H1 (cell line): ENCODE data around the gene MT1F. TPM values are rescaled to one million over a fixed set of nuclear protein-coding genes. Genes with fewer than 3 reads are reported as not detected.

Source experiments
- CTBP2 ChIP-seq: IDR thresholded peaks from 2 replicates; pipeline ENCODE4 v1.7.0; 2011; ENCODE audit warnings: borderline replicate concordance, mild to moderate bottlenecking, moderate library complexity, mixed read lengths, low read length; ENCODE audit not compliant: insufficient read depth, insufficient read length
- SP2 ChIP-seq: IDR thresholded peaks from 2 replicates; pipeline ENCODE4 v1.6.1; 2012; ENCODE audit warnings: mild to moderate bottlenecking, low read length, inconsistent platforms
- TCF12 ChIP-seq: IDR thresholded peaks from 2 replicates; pipeline ENCODE4 v1.6.1; 2011; ENCODE audit warnings: low read depth, mild to moderate bottlenecking, low read length
- YY1 ChIP-seq: IDR thresholded peaks from 2 replicates; pipeline ENCODE4 v1.6.1; 2011; ENCODE audit warnings: low read depth, mild to moderate bottlenecking, low read length
- polyA plus RNA-seq, 7 experiments: library from polyadenylated mRNA; depleted of rRNA in 3 of 7; stranded (reverse) in 5 of 7; unstranded in 2 of 7; fragments of >200 nt in 5 of 7; fragments of 200-250 nt in 2 of 7; gene quantifications; 1 replicate in 5 of 7; 2 replicates in 1 of 7; 4 replicates in 1 of 7; pipeline versions ENCODE4 v1.2.1 to v1.2.3, GENCODE V29; 2011 to 2013; ENCODE audit warnings: missing spikeins in 2 of 7, mixed read lengths in 2 of 7
- total RNA-seq: library from RNA; stranded (reverse); fragmentation: NEBNext Ultra II Directional; extraction: Animal tissue kit (Norgen Biotek cat#: 25700); gene quantifications from 2 replicates; pipeline ENCODE4 v1.2.1, GENCODE V29; 2021

Gene MT1F
- total and polyA plus RNA-seq, 2 of the 8 experiments (the other 6 are each of a cell fraction or from before 2014, with no cell fraction given): 5.9 to 20.8 TPM

DNA sequence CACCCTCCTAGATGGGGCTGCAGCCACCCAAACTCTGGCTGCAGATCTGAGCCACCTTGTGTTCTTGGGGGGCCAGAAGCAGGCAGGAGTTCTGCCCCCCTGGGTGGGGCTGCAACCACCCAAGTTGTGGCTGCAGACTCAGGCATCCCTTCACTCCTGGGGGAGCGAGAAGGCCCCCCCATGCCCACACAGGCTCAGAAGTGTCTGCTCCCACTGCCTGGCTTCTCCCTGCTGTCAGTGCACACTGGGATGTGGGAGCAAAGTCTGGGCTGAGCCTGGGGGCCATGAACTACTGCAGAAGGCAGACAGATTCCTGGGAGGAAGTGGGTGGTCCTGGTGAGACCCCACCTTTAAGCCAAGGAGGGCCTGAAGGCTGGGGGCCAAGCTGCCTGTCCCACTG, 37.5 kb downstream of the MT1F start (continued):
- TF ChIP-seq SP2 (no peak), YY1 (no peak), CTBP2 (no peak), TCF12 (no peak)
